Mucosa of gallbladder (tissue), 1 donor: ENCODE measurements around the gene NDUFB2. TPM values are rescaled to one million over a fixed set of nuclear protein-coding genes. Genes with fewer than 3 reads are reported as not detected.
"Not testable (repeated sequence)": the region's sequence is repeated elsewhere in the genome, so short reads cannot be mapped to it uniquely, and the experiment has no call there.

Experiments
- DNase-seq: peaks from one replicate; pipeline ENCODE4 v3.0.0-alpha.2; 2020; ENCODE audit warnings: low spot score
- total RNA-seq: library from RNA; stranded (reverse); gene quantifications from one replicate; pipeline ENCODE4 v1.2.1, GENCODE V29; 2021
- donor health status: DM: no; HTN: no; CAD: no.

The NDUFB2 gene
- total RNA-seq, 1 donor from 2014 or later, result 224 TPM

GRCh38 chr7:140734096-140734495 lies 37.6 kb downstream of the NDUFB2 start:
- no peak for DNase-seq

- no peak for DNase-seq
Measured at GRCh38 chr7:140734729-140735128, 38.2 kb downstream of the NDUFB2 start.

GRCh38 chr7:140738280-140738679 lies 41.8 kb downstream of the NDUFB2 start:
- DNase-seq, result no peak

- DNase-seq, result not testable (repeated sequence)
Measured at GRCh38 chr7:140743255-140743654, 46.7 kb downstream of the NDUFB2 start.

GRCh38 chr7:140744005-140744404 lies 47.5 kb downstream of the NDUFB2 start:
- DNase-seq, result no peak

- no peak for DNase-seq
Measured at GRCh38 chr7:140745266-140746058, 49.0 kb downstream of the NDUFB2 start.

GRCh38 chr7:140746751-140747150 lies 50.2 kb downstream of the NDUFB2 start:
- DNase-seq, result no peak

- DNase-seq, result no peak
Measured at GRCh38 chr7:140752533-140752932, 56.0 kb downstream of the NDUFB2 start.

- no peak for DNase-seq
Measured at GRCh38 chr7:140754506-140754905, 58.0 kb downstream of the NDUFB2 start.

Other genes starting within 250 kb of the NDUFB2 start
- gene MKRN1, start 217.2 kb upstream of the NDUFB2 start, total RNA-seq, result 118 TPM
- 14.0 TPM for gene DENND2A, start 55.9 kb upstream of the NDUFB2 start, total RNA-seq
- gene ADCK2, start 23.8 kb upstream of the NDUFB2 start, total RNA-seq, result 22.4 TPM
- gene BRAF, start 228.2 kb downstream of the NDUFB2 start, total RNA-seq, result 33.7 TPM